GM12872 (cell line): ENCODE data around the gene MSN.
A peak's percentile ranks its signal among the peaks of the same experiment; 100 is the strongest.

Experiments used
- TF ChIP-seq, protein P1 (sequence below): IDR thresholded peaks from 3 replicates; pipeline ENCODE4 v1.5.1; 2011; ENCODE audit warnings: low read depth, mild to moderate bottlenecking, low read length, moderate library complexity; ENCODE audit not compliant: insufficient read depth

The MSN gene

DNA sequence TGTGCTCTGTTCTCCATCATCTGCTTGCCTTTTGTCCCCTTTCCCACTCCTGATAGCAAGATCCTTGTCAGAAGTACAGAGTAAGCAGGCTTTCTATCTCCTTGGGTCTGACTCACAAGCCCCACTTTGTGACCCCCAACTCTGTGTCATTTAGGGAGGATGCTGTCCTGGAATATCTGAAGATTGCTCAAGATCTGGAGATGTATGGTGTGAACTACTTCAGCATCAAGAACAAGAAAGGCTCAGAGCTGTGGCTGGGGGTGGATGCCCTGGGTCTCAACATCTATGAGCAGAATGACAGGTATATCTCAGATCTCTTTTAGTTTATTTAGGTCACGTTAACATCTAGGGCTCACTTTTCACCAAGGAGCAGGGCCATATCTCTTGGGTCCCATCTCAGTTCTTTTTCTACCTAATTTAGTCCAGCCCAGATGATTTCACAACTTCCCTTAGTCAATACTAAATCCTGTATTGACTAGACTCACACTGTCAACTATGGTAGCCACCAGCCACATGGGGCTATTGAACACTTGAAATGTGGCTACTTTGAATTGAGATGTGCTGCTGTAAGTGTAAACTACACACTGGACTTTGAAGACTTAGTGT is 64.3 kb downstream of the MSN start:
- TF ChIP-seq, protein P1, sequence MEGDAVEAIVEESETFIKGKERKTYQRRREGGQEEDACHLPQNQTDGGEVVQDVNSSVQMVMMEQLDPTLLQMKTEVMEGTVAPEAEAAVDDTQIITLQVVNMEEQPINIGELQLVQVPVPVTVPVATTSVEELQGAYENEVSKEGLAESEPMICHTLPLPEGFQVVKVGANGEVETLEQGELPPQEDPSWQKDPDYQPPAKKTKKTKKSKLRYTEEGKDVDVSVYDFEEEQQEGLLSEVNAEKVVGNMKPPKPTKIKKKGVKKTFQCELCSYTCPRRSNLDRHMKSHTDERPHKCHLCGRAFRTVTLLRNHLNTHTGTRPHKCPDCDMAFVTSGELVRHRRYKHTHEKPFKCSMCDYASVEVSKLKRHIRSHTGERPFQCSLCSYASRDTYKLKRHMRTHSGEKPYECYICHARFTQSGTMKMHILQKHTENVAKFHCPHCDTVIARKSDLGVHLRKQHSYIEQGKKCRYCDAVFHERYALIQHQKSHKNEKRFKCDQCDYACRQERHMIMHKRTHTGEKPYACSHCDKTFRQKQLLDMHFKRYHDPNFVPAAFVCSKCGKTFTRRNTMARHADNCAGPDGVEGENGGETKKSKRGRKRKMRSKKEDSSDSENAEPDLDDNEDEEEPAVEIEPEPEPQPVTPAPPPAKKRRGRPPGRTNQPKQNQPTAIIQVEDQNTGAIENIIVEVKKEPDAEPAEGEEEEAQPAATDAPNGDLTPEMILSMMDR = no peak

- TF ChIP-seq, protein P1 = no peak
Observed at GRCh38 chrX:65740909-65741308, 73.5 kb downstream of the MSN start.

- TF ChIP-seq, protein P1 = no peak
Observed at GRCh38 chrX:65741823-65742222, 74.4 kb downstream of the MSN start.

GRCh38 chrX:65744965-65745364 is 77.5 kb downstream of the MSN start:
- TF ChIP-seq, protein P1 = no peak

GRCh38 chrX:65745427-65745826 is 78.0 kb downstream of the MSN start:
- TF ChIP-seq, protein P1 = no peak

DNA sequence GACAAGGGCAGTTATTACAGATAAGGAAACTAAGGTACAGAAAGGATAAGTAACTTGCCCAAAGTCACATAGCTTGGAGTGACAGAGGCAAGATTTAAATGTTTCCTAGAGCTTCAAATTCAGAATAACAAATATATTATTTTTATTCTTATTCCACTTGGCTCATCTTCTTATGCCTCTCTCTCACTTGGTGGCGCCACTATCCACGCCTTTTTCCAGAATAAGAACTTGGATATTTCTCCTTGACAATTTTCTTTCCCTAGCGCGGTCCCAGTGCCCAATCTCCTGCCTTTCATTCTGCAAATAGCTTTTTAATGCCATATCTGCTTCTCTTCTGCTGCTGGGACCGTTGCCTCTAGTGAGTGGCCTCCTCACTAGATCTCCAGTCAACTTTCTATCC is 78.5 kb downstream of the MSN start:
- TF ChIP-seq, protein P1 = peak; percentile 7; the same call in 1 of the 3 replicates

- TF ChIP-seq, protein P1 = no peak
Observed at GRCh38 chrX:65750674-65751469, 83.4 kb downstream of the MSN start.
